GM19240 (cell line): ENCODE data around the gene LRRC74A.

ENCODE experiments used
- DNase-seq: peaks from one replicate; pipeline ENCODE4 v3.0.0; 2011; ENCODE audit warnings: low spot score; ENCODE audit not compliant: insufficient read length

Gene LRRC74A

DNA sequence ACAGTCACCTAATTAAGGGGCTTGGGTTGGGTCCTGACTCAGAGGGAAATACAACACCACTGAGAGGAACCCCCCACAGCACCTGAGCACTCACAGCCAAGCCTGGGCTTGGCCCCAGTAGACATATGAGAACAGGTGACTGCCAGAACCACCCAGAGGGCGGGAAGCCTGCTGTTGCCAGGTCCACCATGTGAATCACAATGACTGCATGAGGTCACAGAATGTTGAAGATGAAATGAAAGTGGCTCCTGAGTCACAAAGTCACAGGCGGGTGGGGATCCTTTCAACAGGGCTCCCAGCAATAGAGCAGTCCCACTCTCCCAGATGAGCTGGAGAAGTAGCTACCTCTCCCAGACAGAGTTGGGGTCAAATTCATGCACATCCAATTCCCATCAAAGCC, at the start of gene LRRC74A:
Gene LRRC74A, plus strand, starts transcription at position 287 of the 400 bp plus-strand sequence. CDS start 290 bp downstream, outside the sequence.
- no peak for DNase-seq

DNA sequence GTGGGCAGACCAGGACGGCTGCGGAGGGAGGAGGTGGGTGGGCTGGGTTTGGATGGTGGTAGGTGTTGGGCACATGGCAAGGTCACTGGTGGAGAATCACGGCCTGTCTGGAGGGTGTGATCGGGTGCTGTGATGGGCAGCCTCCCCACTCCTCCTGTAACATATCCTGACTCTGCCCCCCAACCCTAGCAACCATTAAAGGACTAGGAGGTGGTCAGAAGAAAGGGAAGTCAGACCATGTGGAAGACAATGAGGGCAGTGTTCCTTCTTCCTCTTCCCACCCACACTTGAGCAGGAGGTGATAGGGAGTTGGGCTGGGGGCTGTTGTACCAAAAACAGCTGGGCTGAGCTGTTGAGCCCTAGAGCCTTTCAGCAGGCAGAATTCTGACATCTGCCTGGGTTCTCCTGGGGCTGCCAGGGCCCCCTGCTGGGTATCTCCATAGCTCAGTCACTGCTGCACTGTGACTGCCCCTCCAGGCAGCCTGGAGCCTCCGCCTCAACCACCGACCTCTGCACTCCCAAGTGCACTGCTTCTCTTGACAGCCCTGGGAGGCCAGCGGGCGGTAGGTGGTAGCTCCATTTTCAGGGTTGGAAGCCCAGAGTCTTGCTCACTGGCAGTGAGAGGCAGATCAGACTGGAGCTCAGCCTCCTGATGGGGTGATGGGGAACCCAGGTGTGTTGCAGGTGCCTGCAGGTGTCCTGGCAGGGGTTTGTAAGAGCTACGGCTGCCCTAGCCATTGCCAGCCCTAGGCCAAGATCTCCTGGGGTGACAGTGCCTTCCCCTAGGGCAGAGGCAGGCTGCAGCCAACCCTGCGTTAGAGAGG, 49.6 kb upstream of the LRRC74A start:
- DNase-seq, result no peak

- no peak for DNase-seq
These were observed 48.5 kb upstream of the LRRC74A start for GRCh38 chr14:76777721-76778120.

GRCh38 chr14:76778546-76779215, 47.5 kb upstream of the LRRC74A start:
- no peak for DNase-seq

DNA sequence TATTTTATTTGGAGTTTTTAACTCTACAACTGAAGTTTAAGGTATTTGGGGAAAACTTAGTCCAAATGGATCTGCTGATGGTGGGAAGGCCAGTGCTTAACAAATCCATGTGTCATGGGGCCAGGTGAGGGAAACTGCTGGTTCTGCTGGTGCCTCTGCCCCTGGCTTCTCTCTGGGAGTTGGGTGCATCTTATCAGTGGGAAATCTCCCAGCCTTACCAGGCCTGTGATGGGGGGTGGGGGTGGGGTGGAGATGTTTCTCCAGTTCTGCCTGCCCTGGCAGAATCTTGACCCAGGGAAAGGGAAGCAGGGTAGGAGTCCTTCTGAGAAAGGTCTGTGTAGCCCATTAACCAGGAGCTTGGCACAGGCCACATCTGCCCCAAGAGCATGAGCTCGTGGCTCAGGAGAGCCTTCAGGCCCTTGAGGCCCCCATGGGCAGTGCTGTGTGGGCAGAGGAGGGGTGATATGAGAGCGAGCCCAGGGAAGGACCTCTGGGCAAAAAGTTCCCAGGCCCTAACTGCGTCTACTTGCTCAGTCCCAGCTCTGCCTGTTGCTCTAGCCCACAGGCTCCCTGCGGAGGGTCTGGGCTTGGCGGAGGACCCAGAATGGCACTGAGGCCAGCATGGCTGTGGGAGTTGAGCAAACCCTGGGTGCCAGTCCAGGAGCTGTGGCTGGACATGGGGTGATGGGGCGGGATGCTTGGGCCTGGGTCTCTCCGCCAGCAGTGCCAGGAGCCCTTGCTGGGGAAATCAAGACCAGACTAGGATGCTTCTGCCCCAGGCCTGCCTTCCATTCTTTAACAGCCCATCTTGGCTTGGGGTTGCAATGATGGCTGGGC, 46.8 kb upstream of the LRRC74A start:
- DNase-seq, result no peak

- DNase-seq, result no peak
These were observed 46.2 kb upstream of the LRRC74A start for GRCh38 chr14:76780058-76780345.

GRCh38 chr14:76780360-76780759, 45.8 kb upstream of the LRRC74A start:
- no peak for DNase-seq

GRCh38 chr14:76780875-76781647, 45.1 kb upstream of the LRRC74A start:
- DNase-seq, result no peak

GRCh38 chr14:76781648-76782051, 44.6 kb upstream of the LRRC74A start:
- DNase-seq, result no peak

GRCh38 chr14:76782115-76782884, 43.9 kb upstream of the LRRC74A start:
- no peak for DNase-seq

DNA sequence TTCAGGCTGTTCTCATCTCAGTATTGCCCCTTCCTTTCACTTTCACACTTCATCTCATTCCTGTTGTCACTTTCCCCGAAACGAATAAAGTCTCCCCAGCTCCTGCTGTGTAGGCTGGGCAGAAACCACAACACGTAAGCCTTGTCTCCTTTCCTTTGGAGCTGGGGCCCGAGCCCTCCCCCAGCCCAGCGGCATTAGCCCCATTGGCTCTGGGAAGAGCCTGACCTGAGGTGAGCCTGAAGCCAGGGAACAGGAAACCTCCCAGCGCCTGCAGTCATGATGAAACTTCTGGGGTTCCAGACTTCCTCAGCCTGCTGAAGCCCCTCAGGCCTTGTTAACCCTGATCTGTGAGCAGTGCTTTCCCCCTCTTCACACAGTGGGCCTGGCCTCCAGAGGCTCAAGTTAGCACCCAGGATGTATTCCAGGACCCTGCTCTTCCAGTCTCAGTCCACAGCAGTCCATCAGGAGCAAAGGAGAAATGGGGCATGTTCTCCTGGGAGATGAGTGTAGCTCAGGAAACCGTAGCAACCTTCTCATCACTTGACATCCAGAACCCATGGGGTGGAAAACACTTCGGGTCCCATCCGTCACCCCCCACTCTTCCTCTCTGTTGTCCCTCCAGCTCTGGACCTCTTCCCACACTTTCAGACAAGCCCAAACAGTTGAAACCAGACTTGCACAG, 43.2 kb upstream of the LRRC74A start:
- no peak for DNase-seq

GRCh38 chr14:76784266-76784874, 41.8 kb upstream of the LRRC74A start:
- no peak for DNase-seq

- peak; percentile 82 for DNase-seq
These were observed 41.3 kb upstream of the LRRC74A start for GRCh38 chr14:76784881-76785280.

- DNase-seq, result no peak
These were observed 39.6 kb upstream of the LRRC74A start for GRCh38 chr14:76786601-76787000.

DNA sequence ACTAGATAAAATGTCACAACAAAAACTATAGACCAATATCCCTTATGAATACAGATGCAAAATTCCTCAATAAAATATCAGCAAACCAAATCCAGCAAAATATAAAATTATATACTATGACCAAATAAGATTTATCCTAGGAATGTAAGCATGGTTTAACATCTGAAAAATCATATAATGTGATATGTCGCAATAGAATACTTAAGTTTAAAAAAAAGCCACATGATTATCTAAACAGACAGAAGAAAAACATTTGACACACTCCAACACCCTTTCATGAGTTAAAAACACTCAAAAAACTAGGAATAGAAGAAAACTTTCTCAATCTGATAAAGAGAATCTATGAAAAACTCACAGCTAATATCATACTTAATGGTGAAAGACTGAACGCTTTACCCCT, 33.8 kb upstream of the LRRC74A start:
- no peak for DNase-seq

DNA sequence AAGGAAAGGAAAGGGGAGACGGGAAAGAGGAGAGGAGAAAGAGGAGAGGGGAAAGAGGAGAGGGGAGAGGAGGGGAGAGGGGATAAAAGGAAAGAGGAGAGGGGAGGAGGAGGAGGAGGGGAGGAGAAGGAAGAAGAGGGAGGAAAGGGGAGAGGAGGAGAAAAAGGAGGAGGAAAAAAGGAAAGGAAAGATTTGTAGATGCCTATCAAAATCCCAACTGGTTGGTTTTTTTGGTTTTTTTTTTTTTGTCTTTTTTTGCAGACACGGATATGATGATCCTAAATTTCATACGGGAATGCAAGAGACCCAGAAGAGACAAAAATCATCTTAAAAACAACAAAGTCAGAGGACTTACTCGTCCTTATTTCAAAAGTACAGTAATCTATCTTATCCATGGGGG, 32.9 kb upstream of the LRRC74A start:
- DNase-seq, result no peak

DNA sequence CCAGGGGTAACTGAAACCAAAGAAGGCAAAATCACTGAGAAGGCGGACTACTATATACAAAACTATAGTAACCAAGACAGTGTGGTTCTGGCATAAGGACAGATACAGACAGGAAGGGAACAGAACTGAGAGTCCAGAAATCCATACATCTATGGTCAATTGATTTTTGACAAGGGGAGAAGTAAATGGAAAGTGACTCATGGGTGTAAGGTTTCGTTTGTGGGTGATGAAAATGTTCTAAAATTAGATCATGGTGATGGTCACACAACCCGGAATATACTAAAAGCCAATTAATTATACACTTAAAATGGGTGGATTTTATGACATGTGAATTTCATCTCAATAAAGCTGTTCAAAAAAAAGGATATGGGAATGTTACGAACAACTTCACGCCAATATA, 32.3 kb upstream of the LRRC74A start:
- no peak for DNase-seq

- DNase-seq, result no peak
These were observed 19.8 kb upstream of the LRRC74A start for GRCh38 chr14:76806446-76806845.

- DNase-seq, result no peak
These were observed 18.2 kb upstream of the LRRC74A start for GRCh38 chr14:76808011-76808410.

DNA sequence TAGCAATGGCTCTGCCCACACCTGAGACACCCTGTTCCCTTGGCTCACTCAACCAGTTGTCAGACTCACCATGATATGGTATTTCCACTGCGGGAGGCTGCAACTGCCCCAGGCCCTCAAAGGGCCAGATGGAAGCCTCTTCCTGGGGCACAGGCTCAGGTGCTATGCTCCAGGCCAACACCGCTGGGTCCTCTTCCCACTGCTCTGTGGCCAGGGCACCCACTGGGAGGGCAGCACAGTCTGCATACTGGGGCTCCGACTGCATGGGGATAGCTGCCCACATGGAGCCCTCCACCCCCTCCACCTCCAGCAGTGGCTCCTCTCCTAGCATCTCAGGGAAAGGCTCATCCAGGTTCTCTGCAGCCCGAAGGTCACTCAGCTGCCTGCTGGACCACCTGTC, 17.2 kb upstream of the LRRC74A start:
- no peak for DNase-seq
